Panc1 (cell line): ENCODE measurements around the gene SLC44A3.

ENCODE experiments used
- POLR2AphosphoS5 ChIP-seq: IDR thresholded peaks from 2 replicates; pipeline ENCODE4 v1.6.1; 2012; ENCODE audit warnings: mild to moderate bottlenecking, low read depth, low read length, moderate library complexity
- SIN3A ChIP-seq: IDR thresholded peaks from 2 replicates; pipeline ENCODE4 v1.6.1; 2012; ENCODE audit warnings: low read depth, mild to moderate bottlenecking, low read length, moderate library complexity, borderline replicate concordance; ENCODE audit not compliant: insufficient read depth
- TF ChIP-seq, protein P1 (sequence below): fragments of 450-650 bp; IDR thresholded peaks from 2 replicates; pipeline ENCODE4 v1.5.1; 2017; ENCODE audit warnings: mild to moderate bottlenecking

DNA sequence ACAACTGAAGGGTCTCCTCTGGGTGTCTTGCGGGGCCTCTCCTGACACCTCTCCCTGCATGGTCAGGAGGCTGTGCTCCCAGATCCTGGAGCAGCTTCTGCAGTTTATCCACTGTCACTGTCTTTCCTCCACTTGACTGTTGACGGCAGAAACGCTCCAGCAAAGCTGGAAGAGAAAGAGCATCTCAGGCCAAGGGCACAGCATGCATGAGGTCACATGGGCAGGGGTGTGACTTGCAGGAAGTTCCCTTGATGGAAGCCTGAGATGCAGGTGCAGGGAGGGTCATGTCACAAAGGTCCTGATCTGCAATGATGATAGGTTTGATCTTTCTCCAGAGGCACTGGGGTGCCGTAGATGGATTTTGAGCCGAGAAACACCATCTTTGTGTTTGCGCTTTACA, 23.3 kb downstream of the SLC44A3 start:
- TF ChIP-seq, protein P1, sequence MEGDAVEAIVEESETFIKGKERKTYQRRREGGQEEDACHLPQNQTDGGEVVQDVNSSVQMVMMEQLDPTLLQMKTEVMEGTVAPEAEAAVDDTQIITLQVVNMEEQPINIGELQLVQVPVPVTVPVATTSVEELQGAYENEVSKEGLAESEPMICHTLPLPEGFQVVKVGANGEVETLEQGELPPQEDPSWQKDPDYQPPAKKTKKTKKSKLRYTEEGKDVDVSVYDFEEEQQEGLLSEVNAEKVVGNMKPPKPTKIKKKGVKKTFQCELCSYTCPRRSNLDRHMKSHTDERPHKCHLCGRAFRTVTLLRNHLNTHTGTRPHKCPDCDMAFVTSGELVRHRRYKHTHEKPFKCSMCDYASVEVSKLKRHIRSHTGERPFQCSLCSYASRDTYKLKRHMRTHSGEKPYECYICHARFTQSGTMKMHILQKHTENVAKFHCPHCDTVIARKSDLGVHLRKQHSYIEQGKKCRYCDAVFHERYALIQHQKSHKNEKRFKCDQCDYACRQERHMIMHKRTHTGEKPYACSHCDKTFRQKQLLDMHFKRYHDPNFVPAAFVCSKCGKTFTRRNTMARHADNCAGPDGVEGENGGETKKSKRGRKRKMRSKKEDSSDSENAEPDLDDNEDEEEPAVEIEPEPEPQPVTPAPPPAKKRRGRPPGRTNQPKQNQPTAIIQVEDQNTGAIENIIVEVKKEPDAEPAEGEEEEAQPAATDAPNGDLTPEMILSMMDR, result no peak
- TF ChIP-seq POLR2AphosphoS5 (no peak), SIN3A (no peak)
